HK-2 (cell line): ENCODE results near the gene GRIN1.

Experiments used
- DNase-seq: peaks from one replicate; pipeline ENCODE4 v3.0.0-alpha.2; 2018; ENCODE audit not compliant: unreplicated experiment

The GRIN1 gene

GRCh38 chr9:137178201-137178938 is 39.4 kb downstream of the GRIN1 start:
- peak; percentile 47 for DNase-seq

- no peak for DNase-seq
Observed at GRCh38 chr9:137178939-137179630, 40.1 kb downstream of the GRIN1 start.

DNA sequence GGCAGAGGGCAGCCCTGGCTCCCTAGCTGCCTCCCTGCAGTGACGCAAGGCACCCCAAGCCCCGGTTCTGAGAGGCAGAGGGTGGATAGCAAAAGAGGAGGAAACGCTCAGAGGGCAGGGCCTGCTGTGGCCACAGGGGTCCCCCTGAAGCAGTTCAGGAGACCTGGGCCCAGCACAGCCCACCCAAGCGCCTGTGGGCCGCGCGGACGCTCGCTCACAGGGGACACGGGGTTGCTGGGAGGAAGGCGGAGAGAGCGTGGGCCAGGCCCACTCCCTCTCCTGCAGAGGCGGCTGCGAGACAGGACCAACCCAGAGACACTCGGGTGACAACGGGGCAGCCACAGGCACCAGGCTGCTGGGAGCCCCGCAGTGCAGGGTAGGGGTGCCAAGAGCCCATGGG is 40.8 kb downstream of the GRIN1 start:
- no peak for DNase-seq

- no peak for DNase-seq
Observed at GRCh38 chr9:137180491-137180890, 41.5 kb downstream of the GRIN1 start.

DNA sequence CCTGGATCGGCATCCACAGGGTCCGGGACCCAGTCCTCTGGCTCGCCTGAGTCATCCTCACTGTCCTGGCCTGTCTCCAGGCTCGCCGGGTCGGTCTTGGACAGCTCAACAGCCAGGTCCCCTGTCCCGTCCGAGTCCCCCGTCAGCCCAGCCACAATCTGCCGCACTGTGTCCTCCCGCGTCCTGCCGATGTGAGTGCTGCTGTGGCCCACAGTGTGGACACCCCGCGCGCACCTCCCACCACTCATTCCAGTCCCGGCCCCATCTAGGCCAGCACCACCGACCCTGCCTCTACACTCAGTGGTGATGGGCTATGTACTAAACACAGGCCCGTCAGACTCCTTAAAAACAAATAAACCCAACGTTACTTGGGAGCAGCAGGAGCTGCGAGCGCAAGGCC is 42.7 kb downstream of the GRIN1 start:
- no peak for DNase-seq

GRCh38 chr9:137182836-137183235 is 43.9 kb downstream of the GRIN1 start:
- no peak for DNase-seq

GRCh38 chr9:137183980-137184595 is 45.1 kb downstream of the GRIN1 start:
- DNase-seq: no peak

DNA sequence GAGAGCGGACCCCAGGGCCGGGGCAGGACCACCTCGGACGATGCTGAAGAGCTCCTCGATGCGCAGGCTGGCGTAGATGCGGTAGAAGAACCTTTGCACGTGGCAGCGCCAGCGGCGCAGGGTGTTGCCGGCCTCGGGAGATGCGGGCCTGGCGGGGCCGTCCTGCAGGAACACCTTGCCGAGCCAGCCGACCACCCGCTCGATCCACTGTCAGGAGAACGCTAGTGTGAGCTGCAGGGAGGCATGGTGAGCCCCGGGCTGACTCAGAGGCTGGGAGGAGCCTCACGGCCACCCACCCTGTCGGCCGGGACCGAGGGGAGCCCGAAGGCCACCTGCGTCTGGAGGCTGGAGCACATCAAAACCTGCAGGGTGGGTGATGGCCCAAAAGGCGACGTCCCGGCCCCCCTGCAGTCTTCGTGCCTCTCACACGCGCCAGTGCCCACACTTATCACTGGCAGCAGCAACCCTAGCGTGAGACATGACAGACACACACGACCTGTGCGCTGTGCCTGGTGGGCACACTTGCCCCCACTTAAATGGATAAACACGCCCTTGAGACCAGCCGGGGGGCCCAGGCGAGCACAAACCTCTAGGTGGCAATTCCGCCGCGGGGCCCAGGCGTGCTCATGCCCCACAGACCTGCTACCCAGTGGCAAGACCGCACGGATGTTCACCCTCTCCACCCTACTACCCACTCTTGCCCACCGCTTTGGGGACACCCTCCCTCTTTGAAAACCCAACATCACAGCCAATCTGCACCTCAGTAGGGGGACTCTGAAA is 46.1 kb downstream of the GRIN1 start:
- DNase-seq: no peak

- no peak for DNase-seq
Observed at GRCh38 chr9:137185921-137186320, 47.0 kb downstream of the GRIN1 start.

DNA sequence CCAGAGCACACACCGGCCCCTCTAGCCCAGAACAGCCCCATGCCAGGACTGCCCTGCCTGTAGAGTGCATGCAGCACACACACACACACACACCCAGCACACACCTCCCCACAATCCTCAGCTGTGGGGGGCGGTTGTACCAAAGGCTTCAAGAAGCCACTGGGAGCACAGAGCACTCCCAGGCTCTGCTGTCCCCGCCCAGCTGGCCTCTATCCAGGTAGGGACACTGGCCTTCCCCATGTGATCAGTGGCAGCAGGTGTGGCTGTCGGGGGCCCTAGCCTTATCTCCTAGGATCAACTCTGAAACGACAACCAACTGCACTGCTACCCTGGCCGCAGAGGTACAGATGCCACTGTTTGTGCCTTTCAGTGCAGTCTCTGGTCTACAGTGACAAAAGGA is 47.4 kb downstream of the GRIN1 start:
- DNase-seq: no peak

DNA sequence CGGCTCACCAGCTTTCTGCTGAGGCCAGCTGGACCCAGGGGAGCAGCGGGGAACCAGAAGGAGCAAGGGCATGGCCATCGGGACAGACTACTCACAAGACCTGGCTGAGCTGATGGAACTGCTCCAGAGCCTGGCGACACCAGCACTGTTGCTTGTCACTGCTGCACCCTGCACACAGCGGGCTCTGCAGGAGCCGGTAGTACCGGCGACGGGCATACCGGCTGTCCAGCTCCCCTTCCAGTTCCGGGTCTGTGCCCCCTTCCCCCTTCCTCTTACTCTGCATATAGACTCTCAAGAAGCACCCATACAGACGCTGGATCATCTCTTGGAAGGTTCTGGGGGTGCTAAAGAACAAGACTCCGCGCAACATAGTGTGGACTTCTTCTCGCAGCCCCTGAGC is 48.4 kb downstream of the GRIN1 start:
- DNase-seq: no peak

GRCh38 chr9:137188086-137188489 is 49.1 kb downstream of the GRIN1 start:
- DNase-seq: no peak

GRCh38 chr9:137188490-137189296 is 49.7 kb downstream of the GRIN1 start, which contains the start of the genes ANAPC2 and SSNA1:
TSS of gene ANAPC2 (minus strand) at chr9:137188560. CDS start at chr9:137188532, 28 bp downstream.
TSS of gene SSNA1 (plus strand) at chr9:137188676. CDS start at chr9:137188727, 51 bp downstream.
- peak; percentile 95 for DNase-seq

DNA sequence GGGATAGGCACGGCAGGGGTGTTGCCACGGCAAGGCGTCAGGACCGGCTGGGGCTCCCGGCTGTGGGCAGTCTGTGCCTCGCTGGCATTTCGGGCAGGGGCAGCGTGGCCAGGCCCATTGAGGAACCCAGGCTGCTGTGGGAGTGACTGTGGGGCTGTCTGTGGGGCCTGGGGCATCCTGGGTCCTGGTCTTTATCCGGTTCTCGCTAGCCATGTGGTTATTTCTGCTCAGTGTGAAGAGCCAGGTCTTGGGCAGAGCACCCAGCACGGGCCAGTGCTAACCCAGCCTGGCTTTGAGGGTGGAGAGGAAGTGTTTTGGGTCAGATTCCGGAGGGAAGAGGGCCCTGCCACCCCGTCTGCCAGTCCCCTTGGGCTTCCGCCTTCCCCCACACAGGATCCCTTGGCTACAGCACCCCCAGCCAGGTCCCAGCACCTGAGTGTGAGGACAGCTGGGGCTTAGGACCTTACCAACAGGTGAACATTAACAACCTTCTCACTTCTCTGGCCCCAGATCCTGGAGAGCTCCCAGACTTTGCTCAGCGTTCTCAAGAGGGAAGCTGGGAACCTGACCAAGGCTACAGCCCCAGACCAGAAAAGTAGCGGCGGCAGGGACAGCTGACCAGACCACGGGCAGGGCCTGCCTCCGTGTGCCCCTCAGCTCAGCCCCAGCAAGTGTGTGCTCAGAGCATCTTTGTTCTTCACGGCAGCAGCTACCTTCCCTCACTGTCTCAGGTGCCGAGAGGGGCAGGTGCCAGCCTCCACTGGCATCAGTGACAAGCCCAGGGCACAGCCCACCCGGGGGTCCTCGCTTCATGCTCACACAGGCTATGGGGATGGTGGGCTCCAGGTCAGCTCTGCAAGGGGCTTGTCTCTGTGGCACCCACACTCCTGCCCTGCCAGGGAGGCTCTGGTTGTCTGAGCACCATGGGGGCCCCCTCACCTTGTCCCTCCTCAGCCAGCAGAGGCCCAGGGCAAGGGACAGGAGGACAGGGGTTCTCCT is 50.6 kb downstream of the GRIN1 start:
- DNase-seq: no peak

GRCh38 chr9:137190315-137190856 is 51.4 kb downstream of the GRIN1 start:
- DNase-seq: no peak

DNA sequence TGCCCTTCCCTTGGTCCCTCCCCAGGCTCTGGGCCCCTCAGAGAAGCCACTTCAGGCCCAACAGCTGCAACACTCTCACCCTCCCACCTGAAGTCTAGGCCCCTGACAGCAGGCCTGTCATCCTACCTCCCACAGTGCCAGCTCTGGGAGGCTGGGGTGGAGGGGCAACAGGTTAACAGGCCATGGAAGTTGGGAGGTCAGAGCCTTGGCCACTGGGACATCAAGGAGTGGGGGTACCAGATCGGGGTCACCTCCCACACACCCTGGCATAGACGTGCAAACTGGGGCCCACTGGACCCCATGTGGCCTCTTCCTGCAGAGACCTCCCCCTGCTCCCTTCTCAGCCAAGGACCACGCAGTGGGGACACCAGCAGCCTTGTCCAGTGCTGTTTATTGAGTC is 52.3 kb downstream of the GRIN1 start:
- DNase-seq: no peak

- no peak for DNase-seq
Observed at GRCh38 chr9:137191691-137192447, 52.9 kb downstream of the GRIN1 start.

- no peak for DNase-seq
Observed at GRCh38 chr9:137192448-137192780, 53.5 kb downstream of the GRIN1 start.

GRCh38 chr9:137192859-137193258 is 53.9 kb downstream of the GRIN1 start:
- no peak for DNase-seq
